KOPT-K1 (cell line): ENCODE data around the gene MSH3.
"Not testable (repeated sequence)": the region's sequence is repeated elsewhere in the genome, so short reads cannot be mapped to it uniquely, and the experiment has no call there.

Experiments used
- H3K27ac ChIP-seq: fragments of 200-600 bp; sonication (generic); 2 replicates; pipeline ENCODE4 v1.5.1; 2016; ENCODE audit warnings: antibody characterized with exemption, mild to moderate bottlenecking, low read depth, low read length; ENCODE audit not compliant: poor library complexity, severe bottlenecking
- H3K36me3 ChIP-seq: fragments of 200-600 bp; sonication (generic); 2 replicates; pipeline ENCODE4 v1.5.1; 2017; ENCODE audit warnings: antibody characterized with exemption, mild to moderate bottlenecking, low read length, moderate library complexity; ENCODE audit not compliant: insufficient read depth
- H3K9me3 ChIP-seq: fragments of 200-600 bp; sonication (generic); 2 replicates; pipeline ENCODE4 v1.5.1; 2017; ENCODE audit warnings: antibody characterized with exemption, low read length, mild to moderate bottlenecking; ENCODE audit not compliant: insufficient read depth, poor library complexity, severe bottlenecking

The MSH3 gene

DNA sequence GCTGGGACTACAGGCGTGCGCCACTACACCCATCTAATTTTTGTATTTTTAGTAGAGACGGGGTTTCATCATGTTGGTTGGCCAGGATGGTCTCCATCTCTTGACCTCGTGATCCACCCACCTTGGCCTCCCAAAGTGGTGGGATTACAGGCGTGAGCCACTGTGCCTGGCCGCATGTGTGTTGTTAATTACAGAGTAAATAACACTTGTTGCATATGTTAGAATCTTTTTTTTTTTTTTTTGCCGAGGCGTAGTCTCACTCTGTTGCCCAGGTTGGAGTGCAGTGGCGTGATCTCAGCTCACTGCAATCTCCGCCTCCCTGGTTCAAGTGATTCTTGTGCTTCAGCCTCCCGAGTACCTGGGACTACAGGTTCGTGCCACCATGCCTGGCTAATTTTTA, 86.0 kb downstream of the MSH3 start:
- not testable (repeated sequence) for H3K9me3 ChIP-seq, H3K27ac ChIP-seq
- peaks cover 43% of the 10 kb centered on the region for H3K36me3 ChIP-seq

DNA sequence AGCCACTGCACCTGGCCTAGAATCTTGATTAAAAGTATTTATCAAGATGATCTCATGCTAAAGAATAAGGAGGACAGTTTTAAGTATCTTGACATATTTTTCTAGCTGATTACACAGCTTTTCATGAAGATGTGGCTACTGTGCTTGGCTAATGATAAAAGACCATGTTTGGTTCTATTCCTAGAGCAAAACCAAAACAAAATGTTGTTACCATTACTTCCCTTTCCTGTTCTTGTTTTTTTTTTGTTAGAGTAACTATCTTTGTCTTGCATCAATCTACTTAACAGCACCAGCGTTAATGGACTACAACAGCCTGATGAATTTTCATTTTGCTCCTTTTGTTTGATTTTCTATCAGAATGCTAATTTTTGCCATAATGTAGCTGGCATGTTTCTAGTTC, 86.5 kb downstream of the MSH3 start:
- H3K9me3 ChIP-seq = peaks cover 7% of the 10 kb centered on the region
- no peak overlapping the region for H3K27ac ChIP-seq
- H3K36me3 ChIP-seq = peaks cover 48% of the 10 kb centered on the region

DNA sequence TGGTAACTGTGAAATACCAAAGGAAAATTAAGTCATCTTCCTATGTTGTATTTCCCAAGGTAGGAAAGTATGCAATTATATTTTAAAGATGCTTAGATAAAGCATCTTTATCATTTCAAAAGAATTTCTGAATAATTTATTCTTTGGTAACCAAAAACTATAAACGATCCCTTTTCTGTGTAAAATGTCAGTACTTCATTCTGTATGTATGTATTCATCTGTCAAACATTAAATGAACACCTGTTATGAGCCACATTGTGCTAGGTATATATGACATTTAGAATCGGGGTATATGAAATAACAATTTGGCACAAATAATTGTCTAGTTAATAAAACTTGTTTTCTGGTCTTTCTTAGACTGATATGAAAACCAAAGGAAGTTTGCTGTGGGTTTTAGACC, 89.7 kb downstream of the MSH3 start:
- H3K36me3 ChIP-seq = peaks cover 71% of the 10 kb centered on the region
- H3K9me3 ChIP-seq = peaks cover 7% of the 10 kb centered on the region
- no peak overlapping the region for H3K27ac ChIP-seq

DNA sequence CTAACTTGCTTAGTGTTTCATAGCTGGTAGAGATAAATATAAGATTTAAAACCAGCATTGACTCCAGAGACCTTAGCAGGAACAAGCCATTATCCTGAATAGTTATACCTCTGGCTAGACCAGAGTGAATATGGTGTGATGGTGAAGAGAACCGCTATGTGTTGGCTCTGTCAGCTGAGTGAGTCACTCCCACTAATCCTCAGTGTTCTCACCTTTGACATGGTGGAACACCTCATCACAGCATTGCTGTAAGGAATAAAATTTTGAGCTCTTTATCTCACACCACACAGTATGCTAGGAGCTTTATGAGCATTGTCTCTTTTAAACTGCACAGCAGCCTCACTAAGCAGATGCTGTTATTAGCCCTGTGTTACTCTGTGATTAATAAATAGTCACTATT, 91.0 kb downstream of the MSH3 start:
- H3K9me3 ChIP-seq = peaks cover 7% of the 10 kb centered on the region
- H3K36me3 ChIP-seq = peaks cover 80% of the 10 kb centered on the region
- no peak overlapping the region for H3K27ac ChIP-seq

DNA sequence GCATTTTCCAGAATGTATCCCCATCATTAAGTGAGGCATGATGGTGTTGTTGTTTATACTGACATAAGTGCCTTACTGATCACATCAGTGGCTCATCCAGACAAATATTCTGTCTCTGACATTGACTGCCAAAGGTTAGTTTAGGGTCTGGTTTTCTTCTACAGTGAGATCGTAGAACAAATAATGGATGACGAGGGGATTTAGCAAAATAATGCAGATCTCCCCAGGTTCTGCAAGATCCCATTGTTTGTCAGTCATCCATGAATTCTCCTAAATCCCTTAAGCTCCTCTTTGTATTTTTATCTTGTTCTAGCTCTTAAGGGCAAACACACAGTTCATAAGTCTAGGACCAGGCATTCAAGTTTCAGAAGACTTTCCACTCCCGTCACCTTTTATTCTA, 93.5 kb downstream of the MSH3 start:
- Histone ChIP-seq H3K9me3 (peaks cover 7% of the 10 kb centered on the region), H3K27ac (no peak overlapping the region), H3K36me3 (peaks cover 76% of the 10 kb centered on the region)

DNA sequence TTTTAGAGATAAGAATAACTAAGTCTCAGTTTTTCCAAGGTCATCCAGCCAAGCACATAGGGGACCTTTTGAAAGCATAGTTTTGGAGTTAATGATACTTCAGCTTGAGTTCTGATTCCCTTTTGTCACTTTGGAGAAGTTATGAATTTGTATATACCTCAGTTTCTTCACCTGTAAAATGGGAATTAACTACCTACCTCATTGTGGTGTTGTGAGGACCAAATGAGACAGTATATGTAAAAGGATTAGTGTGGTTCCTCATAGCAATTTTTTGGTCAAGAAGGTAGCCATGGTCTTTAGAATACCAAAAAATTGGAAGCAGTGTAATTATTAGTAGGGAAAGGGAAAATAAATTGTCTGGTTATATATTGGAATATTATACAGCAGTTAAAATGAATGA, 98.0 kb downstream of the MSH3 start:
- Histone ChIP-seq H3K36me3 (peaks cover 34% of the 10 kb centered on the region), H3K9me3 (no peaks in the 10 kb centered on the region), H3K27ac (no peak overlapping the region)

DNA sequence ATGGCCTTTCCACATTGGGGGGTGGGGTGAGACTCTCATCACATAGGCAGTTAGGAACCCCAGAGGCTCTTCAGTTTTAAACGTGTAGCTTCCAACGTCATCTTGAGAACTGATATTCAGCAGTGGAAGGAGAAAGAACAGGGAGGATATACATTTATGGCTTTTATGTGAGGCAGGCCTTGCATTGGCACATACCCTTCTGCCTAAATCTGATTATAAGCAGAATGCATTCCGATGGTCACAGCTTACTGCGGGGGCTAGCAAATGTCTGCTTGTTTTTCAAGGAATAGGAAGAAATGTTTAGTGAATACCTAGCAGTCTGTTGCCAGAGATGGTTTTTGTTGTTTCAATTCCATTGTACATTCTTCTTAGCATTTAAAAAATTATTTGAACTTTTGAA, 99.3 kb downstream of the MSH3 start:
- Histone ChIP-seq H3K36me3 (peaks cover 25% of the 10 kb centered on the region), H3K27ac (peak overlapping the region; percentile 6), H3K9me3 (no peaks in the 10 kb centered on the region)

DNA sequence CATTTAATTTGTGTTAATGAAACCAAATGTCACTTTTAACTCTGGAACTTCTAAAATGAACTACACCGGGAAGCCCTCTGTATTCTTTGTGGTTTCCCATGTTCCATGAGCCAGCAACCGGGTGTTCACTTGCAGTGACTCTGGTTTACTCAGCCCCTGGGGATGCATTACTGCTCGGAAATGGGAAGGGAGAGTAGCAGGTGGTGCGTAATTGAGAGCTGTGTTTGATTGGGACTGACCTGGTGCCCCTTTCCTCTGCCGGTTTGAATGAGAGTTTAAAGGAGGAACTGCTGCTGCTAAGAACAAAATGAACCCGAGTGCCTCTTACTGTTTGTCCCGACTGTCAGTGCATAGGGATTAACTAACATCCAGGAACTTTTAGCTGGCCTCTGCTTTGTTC, 100.4 kb downstream of the MSH3 start:
- Histone ChIP-seq H3K36me3 (peaks cover 16% of the 10 kb centered on the region; the same call in 1 of the 2 replicates), H3K9me3 (no peaks in the 10 kb centered on the region), H3K27ac (peak overlapping the region; percentile 85)

DNA sequence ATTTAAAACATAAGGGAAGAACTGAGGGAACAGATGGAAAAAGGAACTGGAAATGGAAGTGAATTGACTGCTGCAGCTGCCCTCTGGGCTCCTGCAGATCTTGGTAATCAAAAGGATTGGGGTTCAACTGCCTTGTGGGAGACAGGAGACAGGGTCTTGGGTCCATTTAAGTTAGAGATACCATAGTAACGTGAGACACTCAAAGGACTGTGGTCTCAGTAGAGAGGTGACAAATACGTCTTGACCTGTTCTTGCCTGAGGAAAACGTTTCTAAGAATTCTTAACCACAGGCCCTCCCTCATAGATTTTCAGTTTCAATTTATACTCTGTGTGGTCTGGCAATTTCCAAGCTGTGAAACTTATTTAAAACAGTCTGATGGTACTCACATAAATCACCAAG, 101.2 kb downstream of the MSH3 start:
- Histone ChIP-seq H3K36me3 (peaks cover 15% of the 10 kb centered on the region), H3K27ac (peak overlapping the region; percentile 85), H3K9me3 (no peaks in the 10 kb centered on the region)

DNA sequence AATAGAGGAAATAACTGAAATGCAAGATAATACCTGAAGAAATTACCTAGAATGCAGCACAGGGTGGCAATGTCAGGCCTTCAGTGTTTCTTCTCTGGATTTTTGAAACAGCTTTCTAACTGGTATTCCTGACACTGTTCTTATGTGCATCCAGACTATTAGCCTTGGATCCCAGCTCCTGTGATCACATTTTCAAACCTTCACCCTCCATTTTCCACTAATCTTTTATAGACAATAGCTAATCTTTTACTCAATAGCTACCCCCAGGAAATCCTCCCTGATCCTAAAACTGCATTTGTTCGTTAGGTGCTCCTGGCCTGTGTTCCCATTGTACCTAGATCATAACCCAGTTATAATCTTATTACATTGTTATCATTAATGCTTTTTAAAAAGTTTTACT, 101.8 kb downstream of the MSH3 start:
- Histone ChIP-seq H3K27ac (peak overlapping the region; percentile 85), H3K36me3 (peaks cover 19% of the 10 kb centered on the region), H3K9me3 (no peaks in the 10 kb centered on the region)

DNA sequence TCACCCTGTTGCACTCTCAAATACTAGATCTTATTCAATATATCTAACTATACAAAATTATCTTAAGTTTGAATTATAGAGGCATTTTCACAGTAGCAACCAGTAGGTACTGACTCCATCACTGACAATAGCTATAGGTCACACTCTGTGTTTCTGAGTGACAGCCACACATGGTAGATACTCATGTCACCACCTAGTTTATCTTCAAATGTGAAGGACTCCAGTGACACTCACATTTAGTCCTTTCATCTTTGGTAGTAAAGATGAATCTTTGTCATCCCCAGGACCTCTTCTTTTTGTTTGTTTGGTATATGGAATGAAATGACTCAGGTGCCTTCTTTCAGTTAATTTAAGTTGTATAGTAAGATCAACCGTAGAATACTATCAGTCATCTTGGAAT, 102.8 kb downstream of the MSH3 start:
- Histone ChIP-seq H3K36me3 (peaks cover 14% of the 10 kb centered on the region), H3K27ac (peak overlapping the region; percentile 85), H3K9me3 (no peaks in the 10 kb centered on the region)

DNA sequence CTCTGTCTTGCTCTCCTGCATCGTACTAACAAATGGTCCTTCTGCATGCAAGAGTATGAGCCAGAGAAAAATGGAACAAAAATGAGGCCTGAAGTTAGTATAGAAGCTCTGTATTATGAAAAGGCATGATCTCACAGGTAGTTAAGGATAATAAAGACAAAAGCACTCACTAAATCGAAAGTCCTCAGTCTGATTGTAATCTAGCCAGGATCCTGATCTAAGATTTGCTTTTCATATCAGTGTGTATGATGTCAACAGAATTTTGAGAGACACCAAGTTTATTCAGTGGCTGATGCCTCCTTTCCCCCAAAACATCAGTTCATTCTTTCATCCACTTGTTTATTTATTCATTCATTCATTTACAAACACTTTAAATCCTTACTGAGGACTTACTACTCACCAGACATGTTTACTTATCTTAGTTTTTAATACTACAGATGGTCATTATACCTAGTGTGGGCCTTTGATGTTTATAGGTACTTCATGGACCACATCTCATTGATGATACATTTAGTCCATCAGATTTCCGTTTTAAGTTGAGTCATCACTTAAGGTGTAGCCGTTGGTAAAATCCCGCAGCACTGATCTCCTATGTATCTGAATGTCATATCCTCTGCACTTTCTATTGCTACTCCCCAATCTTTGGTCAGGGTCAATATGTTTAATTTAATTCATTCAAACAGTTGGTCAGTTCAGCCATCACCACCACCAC, 105.6 kb downstream of the MSH3 start:
- Histone ChIP-seq H3K9me3 (no peaks in the 10 kb centered on the region), H3K27ac (no peak overlapping the region)

DNA sequence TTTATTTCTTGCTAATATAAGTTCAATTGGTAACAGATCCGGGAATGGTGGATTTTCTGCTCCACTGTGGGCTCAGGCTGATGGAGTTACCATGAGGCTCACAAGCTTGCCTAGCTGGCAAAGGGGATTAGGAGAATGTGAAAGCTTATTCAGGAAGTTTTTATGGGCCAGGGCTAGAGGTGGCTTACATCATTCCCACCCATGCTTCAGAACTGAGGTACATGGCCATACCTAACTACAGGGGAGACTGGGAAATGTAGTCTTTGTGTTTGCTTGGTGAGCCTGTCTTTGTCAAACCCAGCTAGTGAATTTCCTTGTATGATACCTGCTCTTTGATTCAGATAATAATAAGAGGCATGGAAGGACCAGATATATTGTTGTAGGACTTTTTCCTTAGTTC, 106.2 kb downstream of the MSH3 start:
- no peak overlapping the region for H3K27ac ChIP-seq
- H3K9me3 ChIP-seq = no peaks in the 10 kb centered on the region
- peaks cover 22% of the 10 kb centered on the region for H3K36me3 ChIP-seq

More for the DNA sequence above, 105.6 kb downstream of the MSH3 start:
- peaks cover 22% of the 10 kb centered on the region for H3K36me3 ChIP-seq

DNA sequence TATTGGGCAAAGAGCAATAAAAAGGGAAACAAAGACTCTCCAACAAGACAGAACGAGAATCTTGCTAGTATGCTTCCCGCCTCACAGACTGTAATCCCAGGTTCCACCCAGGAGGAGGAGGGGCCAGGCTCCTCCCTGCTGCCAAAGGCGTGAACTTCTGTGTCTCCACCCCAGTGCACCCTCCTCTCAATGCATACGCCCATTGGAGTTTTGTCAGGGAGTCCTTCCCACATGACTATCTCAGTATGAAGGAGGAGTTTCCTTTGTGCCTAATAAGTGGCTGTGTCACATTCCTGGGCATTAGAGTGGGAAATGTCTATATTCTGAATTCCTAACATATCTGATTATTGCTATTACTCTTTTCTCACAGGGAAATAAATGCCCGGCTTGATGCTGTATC, 106.7 kb downstream of the MSH3 start:
- H3K36me3 ChIP-seq = peaks cover 22% of the 10 kb centered on the region
- no peak overlapping the region for H3K27ac ChIP-seq
- H3K9me3 ChIP-seq = no peaks in the 10 kb centered on the region

DNA sequence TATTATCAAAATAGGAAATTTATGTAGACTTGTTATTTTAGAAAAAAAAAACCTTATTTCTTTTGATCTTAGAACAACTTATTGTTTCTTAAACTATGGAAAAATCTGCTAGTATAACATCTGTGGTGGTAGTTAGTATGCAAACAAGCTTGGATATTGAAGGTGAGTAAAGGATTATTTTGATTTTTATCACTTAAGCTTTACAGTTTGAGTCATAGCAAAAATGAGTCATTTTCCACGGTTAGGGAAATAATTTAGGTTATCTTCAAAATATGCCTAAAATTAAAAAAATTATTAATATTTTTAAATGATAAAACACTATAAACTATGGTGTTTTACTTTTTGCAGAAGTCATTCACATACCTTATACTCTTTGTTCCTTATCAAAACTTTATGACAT, 107.5 kb downstream of the MSH3 start:
- H3K36me3 ChIP-seq = peaks cover 22% of the 10 kb centered on the region
- no peak overlapping the region for H3K27ac ChIP-seq
- no peaks in the 10 kb centered on the region for H3K9me3 ChIP-seq

DNA sequence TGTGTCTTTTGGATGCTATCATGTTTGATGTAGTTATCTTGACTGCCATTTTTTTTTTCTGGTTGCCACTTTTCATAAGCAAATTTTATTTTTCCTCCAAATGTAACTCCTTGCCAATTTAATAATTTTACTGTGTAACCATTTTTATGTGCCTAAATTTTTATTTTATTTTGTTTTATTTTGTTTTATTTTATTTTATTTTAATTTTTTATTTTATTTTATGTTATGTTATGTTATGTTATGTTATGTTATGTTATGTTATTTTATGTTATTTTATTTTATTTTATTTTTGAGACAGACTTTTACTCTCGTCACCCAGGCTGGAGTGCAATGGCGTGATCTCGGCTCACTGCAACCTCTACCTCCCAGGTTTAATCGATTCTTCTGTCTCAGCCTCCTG, 108.1 kb downstream of the MSH3 start:
- no peak overlapping the region for H3K27ac ChIP-seq
- H3K9me3 ChIP-seq = no peaks in the 10 kb centered on the region
- peaks cover 22% of the 10 kb centered on the region for H3K36me3 ChIP-seq
